HCT116 (cell line): Measurements from ENCODE around the gene TMEM150C. TPM values are rescaled to one million over a fixed set of nuclear protein-coding genes. Genes with fewer than 3 reads are reported as not detected.
A peak's percentile ranks its signal among the peaks of the same experiment; 100 is the strongest.

Experiments
- ATAC-seq: fragments of 200-7000 bp; cut with Tn5 transposase; 2 replicates; pipeline ENCODE4 v1.9.1; 2020; ENCODE audit warnings: mild to moderate bottlenecking, moderate library complexity
- BruUV-seq: library from RNA; stranded (reverse); fragments of 400-500 nt; replicated peaks from 2 replicates; lab custom pipeline; 2021; lab: Mats Ljungman, UMichigan
- CTCF ChIA-PET: fragments of 300-600 bp; sonication (Branson Sonifier 250); formaldehyde crosslinking; loops from one replicate; lab custom pipeline; 2021; ENCODE audit warnings: antibody characterized with exemption; lab: Charles Lee
- POLR2A ChIA-PET: fragments of 300-600, 350-600 bp; sonication (Branson Sonifier 250); formaldehyde crosslinking; loops from one replicate; lab custom pipeline; 2021; ENCODE audit warnings: antibody characterized with exemption; lab: Charles Lee
- RAD21 ChIA-PET, 2 experiments: fragments of 300-600 bp; sonication (Branson Sonifier 250); formaldehyde crosslinking; loops; one replicate each; lab custom pipeline; 2023; ENCODE audit warnings: low total read pairs in 2 of 2; ENCODE audit not compliant: uncharacterized antibody in 2 of 2, unreplicated experiment in 2 of 2, low non-redundant PET in 1 of 2; lab: Charles Lee
- DNase-seq: peaks from one replicate; pipeline ENCODE4 v3.0.0-alpha.2; 2010; ENCODE audit warnings: low read depth, low spot score
- H2AFZ ChIP-seq: fragments of 200-600 bp; shearing (Covaris generic), sonication (generic); 2 replicates; pipeline ENCODE4 v1.6.1; 2017; ENCODE audit warnings: low read depth, mixed run types, mixed read lengths, antibody characterized with exemption, low read length; ENCODE audit not compliant: poor library complexity, severe bottlenecking
- H3K27ac ChIP-seq: 2 replicates; pipeline ENCODE4 v1.5.1; 2012; ENCODE audit warnings: low read depth, low read length
- H3K27me3 ChIP-seq: fragments of 200-600 bp; sonication (generic); 2 replicates; pipeline ENCODE4 v1.6.1; 2016; ENCODE audit warnings: mixed run types, low read length, mixed read lengths; ENCODE audit not compliant: insufficient read depth
- H3K36me3 ChIP-seq, 2 experiments: fragments of 200-500 bp in 1 of 2; fragments of 200-600 bp in 1 of 2; sonication (Bioruptor generic) in 1 of 2; sonication (generic) in 1 of 2; 2 replicates each; pipeline versions ENCODE4 v1.5.1 to v1.6.1; 2014 to 2016; ENCODE audit warnings: low read length in 2 of 2, inconsistent platforms in 1 of 2, mixed read lengths in 1 of 2, mixed run types in 1 of 2; ENCODE audit not compliant: insufficient read depth in 2 of 2, control insufficient read depth in 1 of 2
- H3K4me1 ChIP-seq, 2 experiments: fragments of 200-600 bp in 1 of 2; sonication (generic) in 1 of 2; 2 replicates each; pipeline versions ENCODE4 v1.5.1 to v1.6.1; 2012 to 2017; ENCODE audit warnings: low read length in 2 of 2, inconsistent platforms in 1 of 2, mild to moderate bottlenecking in 1 of 2, mixed read lengths in 1 of 2, mixed run types in 1 of 2, moderate library complexity in 1 of 2; ENCODE audit not compliant: insufficient read depth in 2 of 2, control insufficient read depth in 1 of 2
- H3K4me2 ChIP-seq: fragments of 200-600 bp; sonication (generic); 2 replicates; pipeline ENCODE4 v1.6.1; 2017; ENCODE audit warnings: mixed run types, low read length, mixed read lengths
- H3K4me3 ChIP-seq, 2 experiments: fragments of 200-600 bp in 1 of 2; sonication (generic) in 1 of 2; replicated peaks in 1 of 2; 2 replicates each; pipeline ENCODE4 v1.5.1; 2011 to 2016; ENCODE audit warnings: low read length in 2 of 2, control low read depth in 1 of 2, low read depth in 1 of 2, mild to moderate bottlenecking in 1 of 2, mixed read lengths in 1 of 2, mixed run types in 1 of 2
- H3K79me2 ChIP-seq: fragments of 200-600 bp; sonication (generic); 2 replicates; pipeline ENCODE4 v1.6.1; 2017; ENCODE audit warnings: mild to moderate bottlenecking, mixed run types, low read length, moderate library complexity, mixed read lengths; ENCODE audit not compliant: insufficient read depth
- H3K9ac ChIP-seq: fragments of 200-600 bp; sonication (generic); 2 replicates; pipeline ENCODE4 v1.6.1; 2016; ENCODE audit warnings: low read length, mixed read lengths
- H3K9me2 ChIP-seq: fragments of 200-600 bp; sonication (generic), shearing (Covaris generic); 2 replicates; pipeline ENCODE4 v1.6.1; 2017; ENCODE audit warnings: mixed run types, mild to moderate bottlenecking, moderate library complexity; ENCODE audit not compliant: insufficient read depth
- H3K9me3 ChIP-seq, 2 experiments: fragments of 200-500 bp in 1 of 2; fragments of 200-600 bp in 1 of 2; sonication (Bioruptor generic) in 1 of 2; sonication (generic) in 1 of 2; 2 replicates each; pipeline ENCODE4 v1.6.1; 2014 to 2017; ENCODE audit warnings: low read length in 2 of 2, mixed read lengths in 2 of 2, inconsistent platforms in 1 of 2, low read depth in 1 of 2, mild to moderate bottlenecking in 1 of 2, mixed run types in 1 of 2, moderate library complexity in 1 of 2; ENCODE audit not compliant: control insufficient read depth in 1 of 2, insufficient read depth in 1 of 2
- H4K20me1 ChIP-seq: fragments of 200-600 bp; sonication (generic), shearing (Covaris generic); 2 replicates; pipeline ENCODE4 v1.6.1; 2017; ENCODE audit warnings: mixed run types, mild to moderate bottlenecking, moderate library complexity; ENCODE audit not compliant: insufficient read depth
- CEBPB ChIP-seq: IDR thresholded peaks from 2 replicates; pipeline ENCODE4 v1.6.1; 2012; ENCODE audit warnings: low read depth
- EGR1 ChIP-seq: IDR thresholded peaks from 2 replicates; pipeline ENCODE4 v1.6.1; 2012; ENCODE audit warnings: low read depth
- REST ChIP-seq: IDR thresholded peaks from 2 replicates; pipeline ENCODE4 v1.6.1; 2012; ENCODE audit warnings: low read depth
- SP1 ChIP-seq: IDR thresholded peaks from 2 replicates; pipeline ENCODE4 v1.6.1; 2012; ENCODE audit warnings: low read depth
- YY1 ChIP-seq: IDR thresholded peaks from 2 replicates; pipeline ENCODE4 v1.6.1; 2011; ENCODE audit warnings: low read length, low read depth, moderate library complexity, mild to moderate bottlenecking; ENCODE audit not compliant: insufficient replicate concordance; ENCODE audit errors: extremely low read depth
- ZBTB33 ChIP-seq: IDR thresholded peaks from 2 replicates; pipeline ENCODE4 v1.6.1; 2011; ENCODE audit warnings: mild to moderate bottlenecking, low read length, moderate library complexity; ENCODE audit not compliant: insufficient replicate concordance; ENCODE audit errors: extremely low read depth
- intact Hi-C: fragments of 100-400 bp; cut with micrococcal nuclease; formaldehyde crosslinking; loops from 2 replicates; pipeline ENCODE4 v1.10.0; 2022
- total RNA-seq: library from RNA; stranded (reverse); gene quantifications from one replicate; pipeline ENCODE4 v1.2.1, GENCODE V29; 2021; ENCODE audit not compliant: unreplicated experiment

The TMEM150C gene
- total RNA-seq, 1 experiment from 2014 or later, result 1.2 TPM

GRCh38 chr4:82560853-82561785 lies 669 bp downstream of the TMEM150C start:
- H3K4me2 ChIP-seq, result peak overlapping the region; percentile 68
- peak overlapping the region; percentile 41 to 49 for H3K4me3 ChIP-seq
- DNase-seq, result no peak
- ATAC-seq, result peak; percentile 60
- no peaks in the 10 kb centered on the region for H3K36me3 ChIP-seq
- H3K79me2 ChIP-seq, result no peaks in the 10 kb centered on the region
- TSS peak; percentile 56 for BruUV-seq
- no peaks in the 10 kb centered on the region for H3K9me3 ChIP-seq
- H3K9ac ChIP-seq, result no peak overlapping the region
- ChIA-PET POLR2A (no interaction called here), RAD21 (no interaction called here), CTCF (interaction anchor here (1.0 kb wide), 1 partner anchor 18 kb away, joined by 3 read pairs; no protein-coding TSS in a partner anchor)
- H3K27me3 ChIP-seq, result no peaks in the 10 kb centered on the region
- intact Hi-C loops, result no loop called here
- no peak for TF ChIP-seq YY1
- no peak for TF ChIP-seq EGR1
- no peak for TF ChIP-seq CEBPB
- no peak for TF ChIP-seq ZBTB33
- no peak for TF ChIP-seq SP1
- TF ChIP-seq REST, result no peak
- H4K20me1 ChIP-seq, result no peaks in the 10 kb centered on the region
- no peak overlapping the region; the same call in 1 of the 2 replicates for H3K27ac ChIP-seq
- peaks cover 0 to 5% of the 10 kb centered on the region in 2 experiments; a peak in 2 of 4 replicates for H3K4me1 ChIP-seq
- H3K9me2 ChIP-seq, result no peaks in the 10 kb centered on the region
- no peak overlapping the region for H2AFZ ChIP-seq
